OCI-LY7 (cell line): ENCODE data around the gene CLSTN2. TPM values are rescaled to one million over a fixed set of nuclear protein-coding genes. Genes with fewer than 3 reads are reported as not detected.

Experiments used
- BruUV-seq: library from RNA; stranded (reverse); fragments of 400-500 nt; replicated peaks from 2 replicates; lab custom pipeline; 2021; lab: Mats Ljungman, UMichigan
- CTCF ChIA-PET: fragments of 300-600 bp; sonication (Branson Sonifier 250); formaldehyde crosslinking; loops from one replicate; lab custom pipeline; 2022; ENCODE audit warnings: antibody characterized with exemption; ENCODE audit not compliant: unreplicated experiment; lab: Charles Lee
- POLR2A ChIA-PET: fragments of 300-600 bp; sonication (Branson Sonifier 250); formaldehyde crosslinking; loops from one replicate; lab custom pipeline; 2022; ENCODE audit warnings: antibody characterized with exemption; lab: Charles Lee
- DNase-seq: peaks from one replicate; pipeline ENCODE4 v3.0.0-alpha.2; 2015; ENCODE audit warnings: low spot score
- H2AFZ ChIP-seq: fragments of 200-600 bp; sonication (generic), shearing (Covaris generic); 2 replicates; pipeline ENCODE4 v1.6.1; 2014; ENCODE audit warnings: mild to moderate bottlenecking, antibody characterized with exemption, low read length, moderate library complexity
- H3K27ac ChIP-seq: fragments of 200-600 bp; sonication (generic); 2 replicates; pipeline ENCODE4 v1.5.1; 2014; ENCODE audit warnings: mixed run types, low read depth, mild to moderate bottlenecking, moderate library complexity, low read length, inconsistent platforms; ENCODE audit not compliant: poor library complexity, severe bottlenecking
- H3K36me3 ChIP-seq: fragments of 200-600 bp; sonication (generic); 2 replicates; pipeline ENCODE4 v1.6.1; 2014; ENCODE audit warnings: mild to moderate bottlenecking, antibody characterized with exemption, low read length, moderate library complexity, mixed read lengths; ENCODE audit not compliant: insufficient read depth
- H3K4me1 ChIP-seq: fragments of 200-600 bp; sonication (generic); 2 replicates; pipeline ENCODE4 v1.5.1; 2014; ENCODE audit warnings: mild to moderate bottlenecking, low read length; ENCODE audit not compliant: insufficient read depth, poor library complexity, severe bottlenecking
- H3K4me2 ChIP-seq: fragments of 200-600 bp; sonication (generic); 2 replicates; pipeline ENCODE4 v1.6.1; 2014; ENCODE audit warnings: mild to moderate bottlenecking, low read length
- H3K4me3 ChIP-seq: fragments of 200-600 bp; sonication (generic); 2 replicates; pipeline ENCODE4 v1.5.1; 2014; ENCODE audit warnings: mild to moderate bottlenecking, low read depth, low read length; ENCODE audit not compliant: poor library complexity, severe bottlenecking
- H3K79me2 ChIP-seq: fragments of 200-600 bp; sonication (generic); 2 replicates; pipeline ENCODE4 v1.6.1; 2016; ENCODE audit warnings: low read depth, mild to moderate bottlenecking, low read length, moderate library complexity, mixed read lengths; ENCODE audit not compliant: insufficient read depth
- H3K9me2 ChIP-seq: fragments of 200-600 bp; sonication (generic); 2 replicates; pipeline ENCODE4 v1.6.1; 2016; ENCODE audit warnings: mild to moderate bottlenecking, low read length, mixed read lengths; ENCODE audit not compliant: insufficient read depth
- H3K9me3 ChIP-seq: fragments of 200-600 bp; sonication (generic); 2 replicates; pipeline ENCODE4 v1.6.1; 2014; ENCODE audit warnings: mild to moderate bottlenecking, mixed run types, low read length, mixed read lengths
- H4K20me1 ChIP-seq: fragments of 200-600 bp; sonication (generic); 2 replicates; pipeline ENCODE4 v1.6.1; 2014; ENCODE audit warnings: mild to moderate bottlenecking, antibody characterized with exemption, low read length, moderate library complexity, mixed read lengths; ENCODE audit not compliant: insufficient read depth
- EZH2phosphoT487 ChIP-seq: fragments of 200-600 bp; sonication (generic); IDR thresholded peaks from 2 replicates; pipeline ENCODE4 v1.6.1; 2018; ENCODE audit warnings: low read depth, borderline replicate concordance, mild to moderate bottlenecking, mixed run types, antibody characterized with exemption, low read length, moderate library complexity, mixed read lengths
- intact Hi-C: fragments of 100-400 bp; cut with micrococcal nuclease; formaldehyde crosslinking; loops from one replicate; pipeline ENCODE4 v1.10.0; 2022; ENCODE audit not compliant: unreplicated experiment
- total RNA-seq, 2 experiments: library from RNA; depleted of rRNA in 1 of 2; stranded (reverse); fragments of >200 nt in 1 of 2; shearing (Covaris generic) in 1 of 2; gene quantifications; 2 replicates each; pipeline ENCODE4 v1.2.3, GENCODE V29; 2014 to 2022
- TF ChIP-seq, protein P1 (sequence below): fragments of 200-600 bp; sonication (generic); conservative IDR thresholded peaks from 2 replicates; pipeline ENCODE4 v1.5.1; 2014; ENCODE audit warnings: mild to moderate bottlenecking, antibody characterized with exemption, low read length, moderate library complexity, mixed read lengths

CLSTN2 gene
- total RNA-seq, 2 experiments from 2014 or later, result not detected

DNA sequence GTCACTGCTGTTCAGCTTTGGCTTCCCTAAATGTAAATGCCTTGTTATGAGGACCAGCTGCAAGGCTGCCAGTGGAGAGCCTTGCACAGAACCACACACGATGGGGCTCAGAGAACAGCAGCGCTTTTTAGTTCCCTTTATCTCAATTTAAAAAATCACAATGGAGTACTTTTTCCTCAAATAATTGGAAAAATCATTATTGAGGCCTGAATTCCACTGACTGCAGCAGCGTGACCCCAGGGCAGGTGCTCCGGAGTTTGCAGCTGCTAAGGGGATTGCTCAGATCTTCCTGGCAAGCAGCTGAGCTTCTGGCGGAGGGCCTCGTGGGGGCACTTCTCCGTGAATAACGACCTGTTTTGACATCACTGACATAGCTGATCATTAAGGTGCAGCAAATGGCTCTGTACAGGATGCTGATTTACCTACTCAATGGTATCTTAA, 497.3 kb downstream of the CLSTN2 start:
- no peaks in the 10 kb centered on the region for H4K20me1 ChIP-seq
- no peaks in the 10 kb centered on the region for H3K79me2 ChIP-seq
- intact Hi-C loops, result no loop called here
- no peak overlapping the region for H3K4me3 ChIP-seq
- no TSS peak for BruUV-seq
- H3K27ac ChIP-seq, result no peak overlapping the region
- H3K9me2 ChIP-seq, result no peaks in the 10 kb centered on the region
- no peaks in the 10 kb centered on the region for H3K36me3 ChIP-seq
- ChIA-PET CTCF (no interaction called here), POLR2A (no interaction called here)
- H2AFZ ChIP-seq, result no peak overlapping the region
- no peaks in the 10 kb centered on the region for H3K9me3 ChIP-seq
- no peak for DNase-seq
- no peak overlapping the region for H3K4me2 ChIP-seq
- no peak for TF ChIP-seq EZH2phosphoT487
- TF ChIP-seq, protein P1, sequence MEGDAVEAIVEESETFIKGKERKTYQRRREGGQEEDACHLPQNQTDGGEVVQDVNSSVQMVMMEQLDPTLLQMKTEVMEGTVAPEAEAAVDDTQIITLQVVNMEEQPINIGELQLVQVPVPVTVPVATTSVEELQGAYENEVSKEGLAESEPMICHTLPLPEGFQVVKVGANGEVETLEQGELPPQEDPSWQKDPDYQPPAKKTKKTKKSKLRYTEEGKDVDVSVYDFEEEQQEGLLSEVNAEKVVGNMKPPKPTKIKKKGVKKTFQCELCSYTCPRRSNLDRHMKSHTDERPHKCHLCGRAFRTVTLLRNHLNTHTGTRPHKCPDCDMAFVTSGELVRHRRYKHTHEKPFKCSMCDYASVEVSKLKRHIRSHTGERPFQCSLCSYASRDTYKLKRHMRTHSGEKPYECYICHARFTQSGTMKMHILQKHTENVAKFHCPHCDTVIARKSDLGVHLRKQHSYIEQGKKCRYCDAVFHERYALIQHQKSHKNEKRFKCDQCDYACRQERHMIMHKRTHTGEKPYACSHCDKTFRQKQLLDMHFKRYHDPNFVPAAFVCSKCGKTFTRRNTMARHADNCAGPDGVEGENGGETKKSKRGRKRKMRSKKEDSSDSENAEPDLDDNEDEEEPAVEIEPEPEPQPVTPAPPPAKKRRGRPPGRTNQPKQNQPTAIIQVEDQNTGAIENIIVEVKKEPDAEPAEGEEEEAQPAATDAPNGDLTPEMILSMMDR, result no peak
- H3K4me1 ChIP-seq, result no peaks in the 10 kb centered on the region

DNA sequence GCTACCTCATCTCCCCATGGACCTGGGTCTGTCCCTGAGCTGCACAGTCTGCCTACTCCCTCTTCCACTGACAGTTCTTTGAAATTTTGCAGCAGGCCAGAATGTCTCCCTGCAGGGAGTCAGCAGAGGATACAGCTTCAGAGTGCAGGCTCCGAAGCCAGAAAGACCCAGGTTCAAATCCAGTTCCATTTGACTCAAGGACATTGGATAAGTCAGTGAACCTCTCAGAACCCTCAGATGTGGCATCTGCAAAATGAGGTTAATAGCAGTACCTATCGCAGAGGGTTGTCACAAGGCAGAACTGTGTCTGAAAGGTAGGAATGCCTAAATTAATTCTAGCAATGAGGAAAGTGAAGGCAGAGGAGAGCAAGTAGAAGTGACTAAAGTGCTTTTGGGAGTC, 498.4 kb downstream of the CLSTN2 start:
- Histone ChIP-seq H3K4me1 (no peaks in the 10 kb centered on the region), H3K4me3 (no peak overlapping the region), H3K4me2 (no peak overlapping the region), H3K9me2 (no peaks in the 10 kb centered on the region), H3K9me3 (no peaks in the 10 kb centered on the region), H2AFZ (no peak overlapping the region), H3K27ac (no peak overlapping the region), H3K79me2 (no peaks in the 10 kb centered on the region), H4K20me1 (no peaks in the 10 kb centered on the region), H3K36me3 (no peaks in the 10 kb centered on the region)
- TF ChIP-seq, protein P1, result no peak
- TF ChIP-seq EZH2phosphoT487, result no peak
- POLR2A ChIA-PET, result no interaction called here
- intact Hi-C loops, result no loop called here
- no TSS peak for BruUV-seq
- CTCF ChIA-PET, result no interaction called here
- DNase-seq, result no peak

DNA sequence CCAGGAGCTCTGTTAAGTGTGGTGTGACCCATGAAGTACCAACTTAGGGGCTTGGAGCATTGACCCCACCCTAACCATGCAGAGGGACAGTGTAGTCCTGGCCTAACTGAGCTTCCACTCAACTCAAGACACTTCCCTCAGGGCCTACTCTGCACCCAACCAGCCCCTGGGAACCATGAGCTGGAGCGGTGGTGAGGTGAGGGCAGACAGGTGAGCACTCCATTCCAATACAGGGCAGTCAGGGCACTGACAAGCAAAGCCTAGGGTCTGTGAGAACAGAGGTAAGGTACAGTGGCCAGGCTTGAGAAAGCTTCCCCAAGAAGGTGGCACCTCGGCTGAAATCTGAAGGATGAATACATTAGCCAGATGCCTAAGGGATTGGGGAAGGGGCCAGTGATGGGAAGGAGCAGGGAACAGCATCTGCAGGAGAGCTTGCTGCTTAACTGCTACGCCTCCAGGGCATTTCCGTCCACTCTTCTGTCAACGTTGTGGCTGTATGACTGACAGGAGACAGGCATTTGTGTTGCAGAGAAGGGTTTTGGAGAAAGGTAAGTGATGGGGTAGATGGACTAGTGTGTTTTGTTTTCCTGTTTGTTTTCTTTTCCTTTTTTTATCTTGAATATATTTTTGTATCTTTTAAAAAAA, 499.4 kb downstream of the CLSTN2 start:
- CTCF ChIA-PET, result no interaction called here
- Histone ChIP-seq H3K36me3 (no peaks in the 10 kb centered on the region), H2AFZ (no peak overlapping the region), H4K20me1 (no peaks in the 10 kb centered on the region; the same call in 1 of the 2 replicates), H3K27ac (no peak overlapping the region), H3K79me2 (no peaks in the 10 kb centered on the region), H3K9me3 (no peaks in the 10 kb centered on the region), H3K4me1 (no peaks in the 10 kb centered on the region), H3K4me2 (no peak overlapping the region), H3K9me2 (no peaks in the 10 kb centered on the region), H3K4me3 (no peak overlapping the region)
- POLR2A ChIA-PET, result no interaction called here
- BruUV-seq, result no TSS peak
- TF ChIP-seq EZH2phosphoT487, result no peak
- TF ChIP-seq, protein P1, result no peak
- intact Hi-C loops, result no loop called here
- DNase-seq, result no peak
